Stimulated activated CD4-positive, alpha-beta T cell treated with anti-CD3 and anti-CD28 coated beads, Interleukin-4, amount 100 ng/mL, for 24 hours (primary cell): ENCODE measurements around the gene VSTM2L.

ENCODE experiments used
- DNase-seq: peaks from one replicate; pipeline ENCODE4 v3.0.0-alpha.2; 2020

The VSTM2L gene

DNA sequence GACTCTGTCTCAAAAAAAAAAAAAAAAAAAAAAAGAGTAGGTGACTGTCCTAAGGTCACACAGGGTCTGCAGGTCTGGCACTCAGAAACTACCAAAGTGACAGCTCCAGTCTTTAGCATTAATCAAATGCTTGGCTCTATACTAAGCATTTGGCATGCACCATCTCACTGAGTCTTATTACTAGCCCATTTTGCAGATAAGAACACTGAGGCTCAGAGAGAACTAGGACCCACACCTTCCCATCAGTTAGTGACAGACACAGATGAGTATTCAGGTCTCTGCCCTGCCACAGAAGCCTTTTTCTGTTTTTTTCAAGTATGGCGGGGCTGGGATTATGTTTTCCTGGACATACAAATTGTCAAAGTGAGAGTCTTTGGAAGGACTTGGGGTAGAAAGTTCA is 23.1 kb upstream of the VSTM2L start:
- no peak for DNase-seq

DNA sequence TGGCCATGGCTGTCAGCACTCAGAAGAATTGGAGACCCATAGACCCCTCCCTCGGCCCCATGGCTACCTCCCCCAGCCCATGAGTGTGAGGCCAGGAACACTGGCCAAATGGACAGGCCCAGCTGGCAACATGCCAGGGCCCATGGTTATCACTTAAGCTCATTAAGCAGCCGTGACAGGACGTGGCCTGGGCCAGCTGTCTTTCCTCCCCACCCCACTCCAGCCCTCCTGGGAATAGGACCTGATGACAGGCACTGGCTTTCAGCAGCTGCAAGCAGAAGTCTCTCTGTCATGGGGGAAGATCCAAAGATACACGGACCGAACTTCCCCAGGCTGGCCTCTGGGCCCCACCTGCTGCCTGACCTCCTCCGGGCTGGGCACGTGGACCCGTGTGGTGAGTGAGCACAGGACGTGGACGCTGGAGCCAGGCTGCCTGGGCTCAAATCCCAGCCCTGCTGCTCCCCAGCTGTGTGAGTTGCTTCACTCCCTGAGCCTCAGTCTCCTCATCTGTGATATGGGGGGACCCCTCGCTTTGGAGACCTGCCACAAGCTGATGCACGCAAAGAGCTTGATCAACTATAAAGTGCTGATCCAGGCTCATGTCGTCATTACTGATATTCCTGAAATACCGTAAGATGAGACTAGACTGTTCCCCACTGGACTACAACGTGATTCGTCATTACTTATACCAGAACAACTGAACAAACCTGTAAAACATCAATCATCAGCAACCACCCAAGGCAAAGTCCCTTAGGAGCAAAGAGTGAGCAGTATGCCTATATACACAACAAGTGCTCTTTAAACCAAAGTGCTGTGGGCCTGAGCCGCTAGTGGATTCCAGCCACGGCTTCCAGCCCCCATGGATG is 22.0 kb upstream of the VSTM2L start:
- no peak for DNase-seq

GRCh38 chr20:37881601-37882343 is 21.2 kb upstream of the VSTM2L start:
- no peak for DNase-seq

GRCh38 chr20:37882961-37883712 is 19.8 kb upstream of the VSTM2L start:
- DNase-seq = no peak

DNA sequence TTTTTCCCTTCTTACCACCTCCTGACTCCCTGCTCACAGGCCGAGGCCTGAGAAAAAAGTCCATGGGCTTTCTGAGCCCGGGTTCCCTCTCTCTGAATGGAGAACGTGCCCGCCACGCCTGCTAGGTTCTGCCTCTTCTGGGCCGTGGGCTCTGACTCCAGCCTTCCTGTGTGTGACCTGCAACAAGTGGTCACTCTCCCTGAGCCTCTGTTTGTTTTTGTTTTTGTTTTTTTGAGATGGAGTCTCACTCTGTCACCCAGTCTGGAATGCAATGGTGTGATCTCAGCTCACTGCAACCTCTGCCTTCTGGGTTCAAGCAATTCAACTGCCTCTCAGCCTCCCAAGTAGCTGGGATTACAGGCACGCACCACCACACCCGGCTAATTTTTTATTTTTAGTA is 17.9 kb upstream of the VSTM2L start:
- DNase-seq = no peak

GRCh38 chr20:37885593-37886503 is 17.1 kb upstream of the VSTM2L start:
- DNase-seq = no peak

DNA sequence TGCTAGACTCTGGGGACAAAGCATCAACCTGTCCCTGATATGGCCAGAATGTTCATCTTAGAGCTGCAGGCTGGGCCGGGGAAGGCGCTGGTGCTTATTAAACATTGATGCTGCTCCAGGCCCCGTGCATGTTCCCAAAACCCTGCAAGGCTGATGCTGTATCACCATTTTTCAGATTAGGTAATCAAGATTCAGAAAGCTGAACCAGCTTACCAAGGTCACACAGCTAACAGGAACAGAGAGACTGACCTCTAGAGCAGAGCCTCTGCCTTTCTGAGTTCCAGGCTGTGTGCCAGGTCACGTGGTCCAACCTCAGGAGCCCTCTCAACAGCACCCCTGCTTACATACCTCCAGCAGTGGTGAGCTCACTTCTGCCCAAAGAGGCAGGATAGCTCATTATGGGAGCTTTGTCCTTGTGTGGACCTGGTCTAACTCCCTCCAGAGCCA is 16.1 kb upstream of the VSTM2L start:
- DNase-seq = no peak

GRCh38 chr20:37888641-37889040 is 14.3 kb upstream of the VSTM2L start:
- no peak for DNase-seq

DNA sequence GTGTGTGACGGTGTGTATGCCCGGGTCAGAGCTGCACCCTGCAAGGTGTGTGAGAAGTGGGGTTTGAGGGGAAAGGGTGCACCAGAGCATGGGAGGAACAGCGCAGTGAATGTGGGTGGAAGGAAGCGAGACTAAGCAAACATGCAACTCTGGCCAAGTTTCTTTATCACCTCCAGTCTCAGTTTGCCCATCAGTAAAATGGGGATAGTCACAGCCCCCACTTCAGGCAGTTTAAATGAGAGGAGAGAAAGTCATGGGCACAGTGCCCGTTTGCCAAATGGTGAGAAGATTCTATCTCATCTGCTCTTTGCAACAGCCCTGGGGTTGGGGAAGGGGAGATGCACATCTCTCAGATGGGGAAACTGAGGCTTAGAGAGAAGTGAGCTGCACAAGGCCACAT is 12.8 kb upstream of the VSTM2L start:
- no peak for DNase-seq

GRCh38 chr20:37890643-37891042 is 12.3 kb upstream of the VSTM2L start:
- no peak for DNase-seq

GRCh38 chr20:37892001-37892400 is 10.9 kb upstream of the VSTM2L start:
- DNase-seq = no peak

GRCh38 chr20:37893566-37894241 is 9.2 kb upstream of the VSTM2L start:
- no peak for DNase-seq

GRCh38 chr20:37894454-37894853 is 8.5 kb upstream of the VSTM2L start:
- DNase-seq = no peak

DNA sequence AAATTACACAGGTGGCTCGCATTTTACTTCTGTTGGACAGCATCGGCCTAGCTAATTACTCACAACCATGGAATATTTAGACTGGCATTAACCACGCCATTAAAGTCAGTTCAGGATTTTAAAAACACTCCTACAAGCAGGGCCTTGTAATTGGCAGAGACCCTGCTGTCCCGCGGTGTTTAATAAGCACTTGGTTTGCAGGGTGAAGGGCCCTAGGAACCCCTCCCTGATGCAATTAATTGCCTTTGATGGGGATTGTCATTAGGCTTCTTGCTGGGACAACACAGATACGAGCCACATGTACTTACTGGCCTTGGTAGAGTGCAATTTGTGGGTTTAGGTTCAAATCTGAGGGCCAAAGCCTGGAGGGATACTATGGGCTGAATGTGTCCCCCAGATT is 7.8 kb upstream of the VSTM2L start:
- no peak for DNase-seq

GRCh38 chr20:37896932-37897548 is 5.9 kb upstream of the VSTM2L start:
- no peak for DNase-seq

GRCh38 chr20:37898233-37899104 is 4.5 kb upstream of the VSTM2L start:
- DNase-seq = no peak

DNA sequence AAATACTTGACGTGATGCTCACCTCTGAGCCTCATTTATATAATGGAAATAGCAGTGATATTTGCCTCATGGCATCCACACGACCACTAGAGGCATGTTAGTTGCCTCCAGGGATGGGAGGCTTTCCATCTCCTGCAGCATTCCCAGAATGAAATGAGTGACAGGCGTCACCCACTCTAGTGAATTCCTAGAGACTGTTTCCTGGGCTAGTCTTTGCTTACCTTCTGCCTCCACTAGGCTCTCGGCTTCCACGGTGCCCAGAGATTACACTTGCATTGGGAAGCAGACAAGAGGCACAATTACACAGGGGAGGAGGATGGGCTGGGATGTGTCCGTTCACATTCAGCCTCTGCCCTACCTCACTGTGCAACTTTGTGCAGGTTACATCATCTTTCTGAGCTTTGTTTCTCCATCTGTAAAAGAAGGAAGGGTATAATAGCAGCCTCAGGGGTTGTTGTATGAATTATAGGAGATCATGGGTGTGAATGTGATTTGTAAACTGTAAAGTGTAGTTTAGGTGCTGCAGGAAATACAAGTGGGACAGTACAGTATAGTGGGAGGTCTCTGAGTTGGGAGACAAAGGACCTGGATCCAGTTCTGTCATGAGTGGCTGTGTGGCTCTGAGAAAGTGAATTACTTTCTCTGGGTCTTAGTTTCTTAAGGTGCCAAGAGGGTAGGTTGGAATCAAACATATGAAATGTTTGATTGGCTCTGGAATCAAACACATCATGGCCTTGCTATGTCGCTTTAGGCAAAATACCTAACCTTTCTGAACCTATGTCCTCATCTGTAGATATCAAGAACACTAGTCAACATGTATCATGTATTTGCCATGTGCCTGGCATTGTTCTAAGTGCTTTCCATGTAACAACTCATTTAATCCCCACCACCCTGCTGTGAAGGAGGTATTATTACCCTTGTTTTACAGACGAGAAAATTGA is 3.6 kb upstream of the VSTM2L start:
- no peak for DNase-seq

GRCh38 chr20:37901240-37901639 is 1.7 kb upstream of the VSTM2L start:
- DNase-seq = no peak
